ENCODE measurements around the gene SPOCD1.

SPOCD1 gene

GRCh38 chr1:31754397-31754796 lies 61.4 kb downstream of the SPOCD1 start:
- no peak for DNase-seq

DNA sequence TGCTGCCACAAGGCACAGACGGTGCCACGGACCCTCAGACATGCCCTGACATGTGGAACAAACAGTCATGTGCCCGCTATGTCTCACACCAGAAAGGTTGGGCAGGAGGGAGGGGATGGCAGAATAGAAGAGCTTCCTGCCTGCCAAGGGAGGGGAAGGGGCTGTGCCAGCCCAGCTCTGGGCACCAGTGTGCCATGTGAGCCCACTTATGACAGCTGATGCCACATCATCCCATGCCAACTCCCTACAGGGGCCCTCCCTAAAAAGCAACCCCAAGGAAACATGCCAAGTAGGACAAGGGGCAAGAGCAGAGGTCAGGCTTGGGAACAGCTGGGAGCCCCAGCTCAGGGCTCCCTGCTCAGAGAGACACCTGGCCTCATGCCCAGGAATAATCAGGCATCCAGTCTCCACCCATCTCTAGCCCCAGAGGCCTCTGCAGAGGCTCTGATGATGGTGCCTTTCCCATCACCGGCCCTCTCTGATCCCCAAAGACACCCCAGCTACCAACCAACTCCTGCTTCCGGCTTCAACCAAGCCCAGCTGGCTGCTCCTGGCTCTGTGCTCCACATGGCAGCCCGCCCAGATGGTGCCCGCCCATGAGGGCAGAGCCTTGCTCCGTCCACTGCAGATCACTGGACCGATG lies 62.0 kb downstream of the SPOCD1 start:
- no peak for DNase-seq

- no peak for DNase-seq
Observed at GRCh38 chr1:31752952-31753475, 62.8 kb downstream of the SPOCD1 start.

DNA sequence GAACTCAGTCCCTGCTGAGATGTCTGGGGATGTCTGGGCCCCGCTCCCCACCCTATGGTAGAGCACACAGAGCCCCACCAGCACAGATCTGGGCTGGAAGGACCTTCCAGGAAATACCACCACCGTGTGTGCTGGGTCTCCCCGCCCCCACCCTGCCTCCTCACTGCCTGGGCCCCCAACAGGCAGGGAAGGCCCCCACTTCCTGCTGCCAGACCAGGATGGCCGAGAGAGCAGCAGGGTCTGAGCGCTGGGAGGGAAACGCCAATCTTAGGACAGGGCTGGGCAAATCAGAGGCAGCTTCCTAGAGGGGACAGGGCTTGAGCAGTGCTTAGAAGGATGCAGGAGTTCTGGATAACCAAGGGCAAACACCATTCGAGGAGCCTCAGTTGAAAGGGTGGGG lies 63.6 kb downstream of the SPOCD1 start:
- no peak for DNase-seq

GRCh38 chr1:31751822-31752241 lies 64.0 kb downstream of the SPOCD1 start:
- no peak for DNase-seq

DNA sequence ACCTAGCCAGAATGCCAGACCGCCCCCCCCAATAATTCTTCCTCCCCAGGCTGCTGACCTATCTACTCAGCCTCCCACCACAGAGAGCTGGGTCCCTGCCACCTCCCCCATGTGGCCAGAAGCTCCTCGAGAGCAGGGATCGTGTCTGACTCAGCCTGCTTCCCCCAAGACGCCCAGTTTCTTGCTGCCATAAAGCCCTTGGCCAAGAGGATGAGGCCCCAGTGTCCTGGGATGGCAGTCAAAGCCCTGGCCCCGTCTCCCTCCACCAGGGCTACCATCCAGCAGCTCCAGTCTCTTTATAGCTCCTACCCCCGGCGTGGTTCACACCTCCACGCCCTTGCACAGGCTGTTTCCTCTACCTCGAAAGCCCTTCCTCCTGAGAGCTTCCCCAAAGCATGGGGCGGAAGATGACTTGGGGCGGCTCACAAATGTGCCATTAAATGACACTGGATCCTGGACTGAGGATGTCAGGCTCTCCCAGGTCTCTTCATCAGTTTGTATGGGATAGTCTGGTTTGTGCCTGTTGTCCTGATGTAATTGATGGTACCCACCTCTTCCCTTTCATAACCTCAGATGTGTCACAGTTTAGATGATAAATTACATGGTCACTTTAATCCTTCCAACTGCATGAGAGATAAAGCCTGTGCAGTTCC lies 64.8 kb downstream of the SPOCD1 start:
- no peak for DNase-seq

- no peak for DNase-seq
Observed at GRCh38 chr1:31749785-31750735, 65.8 kb downstream of the SPOCD1 start.

GRCh38 chr1:31748365-31748764 lies 67.5 kb downstream of the SPOCD1 start:
- DNase-seq: no peak

- no peak for DNase-seq
Observed at GRCh38 chr1:31747304-31747703, 68.5 kb downstream of the SPOCD1 start.

DNA sequence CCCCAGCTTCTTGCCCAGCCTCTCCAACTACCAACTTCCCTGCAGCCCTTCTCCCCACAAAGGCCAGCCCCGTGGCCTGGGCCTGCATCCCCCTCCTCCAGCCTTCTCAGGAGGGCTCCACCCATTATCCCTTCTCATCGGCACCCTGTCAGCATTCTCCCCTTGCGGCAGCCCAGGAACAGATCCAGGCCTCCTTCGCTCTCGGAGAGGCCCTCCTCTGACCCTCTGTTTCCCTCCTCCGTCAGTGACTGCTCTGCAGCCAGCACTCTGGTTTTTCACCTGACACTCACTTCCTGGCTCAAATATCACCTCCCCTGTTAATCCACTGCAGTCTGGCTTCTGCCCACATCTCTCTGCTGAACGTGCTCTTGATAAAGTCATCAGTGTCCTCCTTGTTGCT lies 69.1 kb downstream of the SPOCD1 start:
- DNase-seq: no peak

DNA sequence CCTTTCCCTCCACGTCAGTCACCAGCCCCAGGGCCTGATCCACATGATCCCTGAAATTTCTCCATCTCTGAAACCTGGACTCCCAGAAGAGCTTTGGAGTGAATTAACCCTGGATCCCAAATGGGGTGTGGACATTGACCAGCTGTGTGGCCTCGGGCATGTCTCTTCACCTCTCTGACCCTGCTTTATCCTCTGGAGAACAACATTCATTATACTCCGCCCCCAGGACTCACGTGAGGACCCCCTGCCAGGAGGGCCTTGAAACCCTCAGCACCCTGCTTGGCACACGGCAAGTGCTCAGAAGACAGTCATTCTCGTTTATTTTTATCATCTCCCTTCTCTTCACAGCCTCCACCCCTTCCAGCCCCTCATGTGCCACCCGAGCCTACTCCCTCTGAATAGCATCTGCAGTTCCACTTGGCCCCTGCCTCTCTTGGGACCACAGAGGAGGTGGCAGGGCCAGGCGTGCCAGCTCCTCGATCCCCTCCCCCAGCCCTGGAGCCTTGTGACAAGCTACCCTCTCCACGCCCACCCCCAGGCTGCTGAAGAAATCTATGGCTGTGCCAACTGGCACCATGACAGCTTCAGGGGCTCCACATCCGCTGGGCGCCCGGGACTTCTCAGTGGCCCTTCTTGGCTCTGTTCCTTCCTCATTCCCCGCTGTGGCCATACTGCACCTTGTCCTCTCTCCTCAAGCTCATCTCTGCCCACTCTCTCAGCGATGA lies 69.7 kb downstream of the SPOCD1 start:
- DNase-seq: no peak

DNA sequence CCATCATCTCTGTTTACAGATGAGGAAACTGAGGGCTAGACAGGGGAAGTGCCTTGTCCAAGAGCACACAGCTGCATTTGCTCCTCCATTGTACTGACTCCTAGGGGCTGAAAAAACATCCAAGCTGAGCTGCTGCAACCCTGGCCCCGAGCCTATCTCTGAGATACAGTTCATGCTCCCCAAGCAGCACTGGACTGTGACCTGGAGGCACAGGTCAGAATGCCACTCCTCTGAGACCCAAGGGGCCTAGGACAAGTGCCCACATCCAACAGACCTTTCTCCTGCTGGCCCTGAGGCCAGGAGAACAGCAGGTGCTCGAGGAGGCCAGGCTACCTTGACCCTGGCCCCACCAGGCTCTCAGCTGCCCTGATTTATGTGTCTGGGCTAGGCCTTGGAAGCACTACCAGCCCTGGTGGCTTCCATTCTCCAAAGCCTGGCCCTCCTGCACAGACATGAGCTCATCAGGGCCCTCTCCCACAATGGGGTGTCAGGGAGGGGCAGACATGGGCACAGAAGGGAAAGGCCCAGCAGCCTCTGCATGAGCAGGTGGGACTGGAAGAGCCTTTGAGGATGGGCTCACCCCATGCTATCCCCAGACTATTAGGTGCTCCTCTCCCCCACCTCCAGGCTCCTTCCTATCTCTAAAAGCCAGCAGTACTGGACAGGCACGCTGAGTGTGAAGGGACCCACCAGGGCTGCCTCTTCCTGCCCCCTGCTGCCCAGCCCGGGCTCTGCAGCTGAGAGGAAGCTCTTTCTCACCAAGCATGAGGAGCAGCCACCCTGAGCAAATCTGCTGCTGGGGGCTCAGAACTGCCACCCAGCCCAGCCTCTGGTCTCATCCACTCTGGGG lies 70.5 kb downstream of the SPOCD1 start:
- DNase-seq: no peak

DNA sequence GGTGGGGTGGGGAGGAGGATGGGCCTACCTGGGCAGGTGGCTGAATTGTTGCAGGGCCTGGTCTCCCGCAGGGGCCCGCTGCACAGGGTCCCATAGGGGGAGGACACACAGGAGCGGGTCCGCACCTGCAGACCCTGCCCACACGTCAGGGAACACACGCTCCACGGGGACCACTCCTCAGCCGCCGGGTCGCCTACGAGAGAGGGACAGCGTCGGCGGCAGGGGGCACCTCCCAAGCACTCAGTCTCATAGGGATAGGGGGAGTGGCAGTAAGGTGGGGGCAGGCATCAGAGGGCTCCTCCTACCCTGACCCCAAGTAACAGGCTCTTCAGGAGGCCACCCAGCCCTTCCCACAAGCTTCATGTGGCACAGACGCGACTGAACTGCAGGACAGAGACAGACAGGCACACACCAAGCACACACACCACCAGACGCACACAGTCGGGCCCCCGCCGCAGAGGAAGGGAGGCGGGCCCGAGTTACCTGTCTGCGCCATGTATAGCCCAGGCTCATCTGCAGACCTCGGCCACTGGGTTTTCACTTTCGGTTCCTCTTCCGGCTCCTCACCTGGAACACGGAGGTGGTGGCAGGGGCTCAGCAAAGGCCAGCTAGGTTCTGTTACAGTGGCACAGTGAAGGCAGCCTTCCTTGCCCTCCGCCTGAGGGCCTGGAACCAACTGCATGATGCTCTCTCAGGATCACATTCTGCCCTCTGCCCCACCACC lies 71.5 kb downstream of the SPOCD1 start:
- no peak for DNase-seq

GRCh38 chr1:31742462-31743212 lies 73.2 kb downstream of the SPOCD1 start:
- no peak for DNase-seq

Data from NCI-H1417 treated with DMSO at 0.1 percent for 48 hours (cell line).